Neural cell (in vitro differentiated cells): ENCODE data around the gene SP140. TPM values are rescaled to one million over a fixed set of nuclear protein-coding genes. Genes with fewer than 3 reads are reported as not detected.

ENCODE experiments used
- H2AFZ ChIP-seq: fragments of 200-600, 300-800 bp; sonication (generic), shearing (Covaris generic); 2 replicates; pipeline ENCODE4 v1.6.0; 2014; ENCODE audit warnings: low read depth, mild to moderate bottlenecking, antibody characterized with exemption, low read length, moderate library complexity
- H3F3A ChIP-seq: fragments of 200-600 bp; shearing (Covaris generic); 2 replicates; pipeline ENCODE4 v1.6.1; 2016; ENCODE audit warnings: mild to moderate bottlenecking, moderate library complexity, mixed read lengths, antibody characterized with exemption, low read length; ENCODE audit not compliant: insufficient read depth, poor library complexity, severe bottlenecking
- H3K27ac ChIP-seq: fragments of 200-600, 300-800 bp; sonication (generic), shearing (Covaris generic); 2 replicates; pipeline ENCODE4 v1.5.1; 2014; ENCODE audit warnings: mild to moderate bottlenecking, low read length, moderate library complexity
- H3K27me3 ChIP-seq: fragments of 300-800, 200-600 bp; sonication (generic), shearing (Covaris generic); 2 replicates; pipeline ENCODE4 v1.6.0; 2014; ENCODE audit warnings: mild to moderate bottlenecking, low read depth, low read length, moderate library complexity; ENCODE audit not compliant: insufficient read depth
- H3K36me3 ChIP-seq: fragments of 300-800, 200-600 bp; sonication (generic), shearing (Covaris generic); 2 replicates; pipeline ENCODE4 v1.5.1; 2014; ENCODE audit warnings: mild to moderate bottlenecking, antibody characterized with exemption, low read length, moderate library complexity; ENCODE audit not compliant: insufficient read depth
- H3K4me2 ChIP-seq: fragments of 300-800, 200-600 bp; sonication (generic), shearing (Covaris generic); 2 replicates; pipeline ENCODE4 v1.6.0; 2014; ENCODE audit warnings: mild to moderate bottlenecking, low read length
- H3K4me3 ChIP-seq: fragments of 300-800, 200-600 bp; sonication (generic), shearing (Covaris generic); 2 replicates; pipeline ENCODE4 v1.5.1; 2014; ENCODE audit warnings: mild to moderate bottlenecking, low read length, moderate library complexity
- H3K79me2 ChIP-seq: fragments of 200-600 bp; shearing (Covaris generic); replicated peaks from 2 replicates; pipeline ENCODE4 v1.6.0; 2014; ENCODE audit warnings: mild to moderate bottlenecking, low read length, moderate library complexity; ENCODE audit not compliant: insufficient read depth
- H3K9ac ChIP-seq: fragments of 300-800, 200-600 bp; sonication (generic), shearing (Covaris generic); 2 replicates; pipeline ENCODE4 v1.6.1; 2016; ENCODE audit warnings: mild to moderate bottlenecking, low read length, mixed read lengths
- H3K9me2 ChIP-seq: fragments of 200-600 bp; shearing (Covaris generic); 2 replicates; pipeline ENCODE4 v1.6.1; 2016; ENCODE audit warnings: mild to moderate bottlenecking, low read length, mixed read lengths; ENCODE audit not compliant: insufficient read depth
- H3K9me3 ChIP-seq: fragments of 200-600, 300-800 bp; sonication (generic), shearing (Covaris generic); 2 replicates; pipeline ENCODE4 v1.6.1; 2016; ENCODE audit warnings: mild to moderate bottlenecking, mixed run types, low read length, moderate library complexity, mixed read lengths
- H4K20me1 ChIP-seq: fragments of 200-600 bp; shearing (Covaris generic); 2 replicates; pipeline ENCODE4 v1.6.1; 2016; ENCODE audit warnings: mild to moderate bottlenecking, mixed run types; ENCODE audit not compliant: insufficient read depth
- EP300 ChIP-seq: fragments of 450-650 bp; conservative IDR thresholded peaks from 2 replicates; pipeline ENCODE4 v1.6.1; 2014; ENCODE audit warnings: antibody characterized with exemption, mild to moderate bottlenecking, moderate library complexity; ENCODE audit not compliant: poor library complexity, severe bottlenecking
- EZH2 ChIP-seq: fragments of 200-600, 300-800 bp; shearing (Covaris generic), sonication (generic); IDR thresholded peaks from 2 replicates; pipeline ENCODE4 v1.6.1; 2014; ENCODE audit warnings: antibody characterized with exemption, low read length, borderline replicate concordance, mild to moderate bottlenecking; ENCODE audit not compliant: insufficient read depth, poor library complexity, severe bottlenecking
- MXI1 ChIP-seq: fragments of 450-650 bp; conservative IDR thresholded peaks from 2 replicates; pipeline ENCODE4 v1.6.1; 2014; ENCODE audit warnings: antibody characterized with exemption, mild to moderate bottlenecking; ENCODE audit not compliant: poor library complexity, severe bottlenecking
- POLR2AphosphoS5 ChIP-seq: IDR thresholded peaks from 2 replicates; pipeline ENCODE4 v1.6.1; 2012
- RAD21 ChIP-seq: fragments of 450-650 bp; conservative IDR thresholded peaks from 2 replicates; pipeline ENCODE4 v1.6.1; 2014; ENCODE audit warnings: antibody characterized with exemption, mild to moderate bottlenecking, moderate library complexity
- SMC3 ChIP-seq: fragments of 450-650 bp; conservative IDR thresholded peaks from 2 replicates; pipeline ENCODE4 v1.6.1; 2014; ENCODE audit warnings: antibody characterized with exemption, mild to moderate bottlenecking, moderate library complexity; ENCODE audit not compliant: poor library complexity
- TAF1 ChIP-seq: IDR thresholded peaks from 2 replicates; pipeline ENCODE4 v1.6.1; 2012; ENCODE audit warnings: low read depth
- polyA plus RNA-seq: library from polyadenylated mRNA; depleted of rRNA; stranded (reverse); fragments of >200 nt; gene quantifications from 2 replicates; pipeline ENCODE4 v1.2.3, GENCODE V29; 2014
- TF ChIP-seq, protein P1 (sequence below): IDR thresholded peaks from 2 replicates; pipeline ENCODE4 v1.6.1; 2012; ENCODE audit warnings: borderline replicate concordance
- TF ChIP-seq, protein P2 (sequence below): fragments of 450-650 bp; IDR thresholded peaks from 2 replicates; pipeline ENCODE4 v1.5.1; 2014; ENCODE audit warnings: antibody characterized with exemption, mild to moderate bottlenecking, moderate library complexity; ENCODE audit not compliant: poor library complexity, severe bottlenecking

The SP140 gene
- polyA plus RNA-seq, 1 donor from 2014 or later = 0.74 TPM

DNA sequence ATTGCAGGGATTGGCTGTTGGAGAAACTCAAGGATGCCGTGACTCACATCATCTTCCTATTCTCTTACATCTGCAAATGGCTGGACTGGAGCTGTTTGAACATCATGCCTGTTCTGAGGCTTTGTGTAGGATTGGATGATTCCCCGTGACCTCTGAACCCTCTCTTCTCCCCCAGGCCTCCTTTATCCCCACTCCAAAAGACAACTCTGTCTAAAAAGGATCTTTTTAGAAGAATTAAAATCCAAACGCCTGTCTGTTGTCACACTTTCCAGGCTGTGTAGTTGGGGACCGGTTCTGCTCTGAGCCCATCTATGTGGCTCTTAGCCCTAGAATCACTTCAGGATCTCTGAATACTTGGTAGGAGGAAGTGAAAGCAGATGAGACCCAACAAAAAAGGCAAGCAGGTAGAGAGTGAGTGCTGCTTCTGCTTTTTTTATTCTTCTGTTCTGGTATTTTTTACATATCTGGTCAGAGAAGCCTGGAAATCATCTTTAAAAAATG, 565 bp downstream of the SP140 start:
- H3K79me2 ChIP-seq = no peaks in the 10 kb centered on the region
- H3K27me3 ChIP-seq = no peaks in the 10 kb centered on the region
- no peaks in the 10 kb centered on the region for H3K36me3 ChIP-seq
- H3K9ac ChIP-seq = no peak overlapping the region
- H3K9me2 ChIP-seq = no peaks in the 10 kb centered on the region
- peaks cover 8% of the 10 kb centered on the region for H3K9me3 ChIP-seq
- H3K27ac ChIP-seq = no peak overlapping the region
- H2AFZ ChIP-seq = no peak overlapping the region
- TF ChIP-seq MXI1 (no peak), EP300 (no peak), SMC3 (no peak), RAD21 (no peak)
- no peak overlapping the region for H3K4me3 ChIP-seq
- no peaks in the 10 kb centered on the region for H4K20me1 ChIP-seq
- H3F3A ChIP-seq = no peaks in the 10 kb centered on the region
- H3K4me2 ChIP-seq = no peak overlapping the region

DNA sequence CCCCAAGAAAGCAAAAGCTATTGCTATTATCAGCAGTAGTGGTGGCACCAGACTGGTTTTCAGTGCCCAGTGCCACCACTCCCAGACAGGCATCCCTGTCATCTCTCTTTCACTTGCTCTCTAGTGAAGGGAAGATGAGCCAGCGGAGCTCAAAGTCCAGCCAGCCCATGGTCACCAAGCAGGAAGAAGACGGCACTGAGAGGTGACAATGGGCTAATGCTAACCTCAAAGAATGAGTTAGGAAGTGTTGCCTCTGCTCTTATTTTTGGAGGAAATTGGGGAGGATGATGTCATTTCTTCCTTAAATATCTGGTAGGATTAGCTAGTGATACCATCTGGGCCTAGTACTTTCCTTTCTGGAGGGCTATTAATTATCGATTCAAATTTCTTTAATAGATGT, 1.7 kb downstream of the SP140 start:
- H3F3A ChIP-seq = no peaks in the 10 kb centered on the region
- H3K4me3 ChIP-seq = no peak overlapping the region
- no peak overlapping the region for H3K27ac ChIP-seq
- H4K20me1 ChIP-seq = no peaks in the 10 kb centered on the region
- no peak overlapping the region for H3K4me2 ChIP-seq
- TF ChIP-seq SMC3 (no peak), EP300 (no peak), EZH2 (no peak)
- TF ChIP-seq, protein P1, sequence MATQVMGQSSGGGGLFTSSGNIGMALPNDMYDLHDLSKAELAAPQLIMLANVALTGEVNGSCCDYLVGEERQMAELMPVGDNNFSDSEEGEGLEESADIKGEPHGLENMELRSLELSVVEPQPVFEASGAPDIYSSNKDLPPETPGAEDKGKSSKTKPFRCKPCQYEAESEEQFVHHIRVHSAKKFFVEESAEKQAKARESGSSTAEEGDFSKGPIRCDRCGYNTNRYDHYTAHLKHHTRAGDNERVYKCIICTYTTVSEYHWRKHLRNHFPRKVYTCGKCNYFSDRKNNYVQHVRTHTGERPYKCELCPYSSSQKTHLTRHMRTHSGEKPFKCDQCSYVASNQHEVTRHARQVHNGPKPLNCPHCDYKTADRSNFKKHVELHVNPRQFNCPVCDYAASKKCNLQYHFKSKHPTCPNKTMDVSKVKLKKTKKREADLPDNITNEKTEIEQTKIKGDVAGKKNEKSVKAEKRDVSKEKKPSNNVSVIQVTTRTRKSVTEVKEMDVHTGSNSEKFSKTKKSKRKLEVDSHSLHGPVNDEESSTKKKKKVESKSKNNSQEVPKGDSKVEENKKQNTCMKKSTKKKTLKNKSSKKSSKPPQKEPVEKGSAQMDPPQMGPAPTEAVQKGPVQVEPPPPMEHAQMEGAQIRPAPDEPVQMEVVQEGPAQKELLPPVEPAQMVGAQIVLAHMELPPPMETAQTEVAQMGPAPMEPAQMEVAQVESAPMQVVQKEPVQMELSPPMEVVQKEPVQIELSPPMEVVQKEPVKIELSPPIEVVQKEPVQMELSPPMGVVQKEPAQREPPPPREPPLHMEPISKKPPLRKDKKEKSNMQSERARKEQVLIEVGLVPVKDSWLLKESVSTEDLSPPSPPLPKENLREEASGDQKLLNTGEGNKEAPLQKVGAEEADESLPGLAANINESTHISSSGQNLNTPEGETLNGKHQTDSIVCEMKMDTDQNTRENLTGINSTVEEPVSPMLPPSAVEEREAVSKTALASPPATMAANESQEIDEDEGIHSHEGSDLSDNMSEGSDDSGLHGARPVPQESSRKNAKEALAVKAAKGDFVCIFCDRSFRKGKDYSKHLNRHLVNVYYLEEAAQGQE = no peak
- no peaks in the 10 kb centered on the region for H3K9me2 ChIP-seq
- no peaks in the 10 kb centered on the region for H3K79me2 ChIP-seq
- no peaks in the 10 kb centered on the region for H3K36me3 ChIP-seq
- H2AFZ ChIP-seq = no peak overlapping the region
- no peaks in the 10 kb centered on the region for H3K27me3 ChIP-seq
- peaks cover 8% of the 10 kb centered on the region for H3K9me3 ChIP-seq
- H3K9ac ChIP-seq = no peak overlapping the region

DNA sequence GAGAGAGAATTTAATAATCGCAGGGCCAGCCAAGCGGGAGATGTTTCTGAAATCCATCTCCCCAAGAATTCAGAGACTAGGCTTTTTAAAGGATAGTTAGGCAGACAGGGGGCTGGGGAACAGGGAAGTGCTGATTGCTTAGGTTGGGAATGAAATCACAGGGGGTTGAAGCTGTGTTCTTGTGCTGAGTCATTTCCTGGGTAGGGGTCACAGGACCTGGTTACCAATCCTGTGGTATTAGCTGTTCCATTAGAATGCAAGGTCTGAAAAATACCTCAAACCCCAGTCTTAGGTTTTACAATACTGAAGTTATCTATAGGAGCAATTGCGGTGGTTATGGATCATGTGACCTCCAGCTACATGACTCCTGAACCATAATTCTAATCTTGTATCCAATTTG, 4.6 kb downstream of the SP140 start:
- no peaks in the 10 kb centered on the region for H3K36me3 ChIP-seq
- H3K27ac ChIP-seq = no peak overlapping the region
- H3K79me2 ChIP-seq = no peaks in the 10 kb centered on the region
- TF ChIP-seq MXI1 = no peak
- no peak for TF ChIP-seq EZH2
- TF ChIP-seq SMC3 = no peak
- TF ChIP-seq TAF1 = no peak
- TF ChIP-seq, protein P2, sequence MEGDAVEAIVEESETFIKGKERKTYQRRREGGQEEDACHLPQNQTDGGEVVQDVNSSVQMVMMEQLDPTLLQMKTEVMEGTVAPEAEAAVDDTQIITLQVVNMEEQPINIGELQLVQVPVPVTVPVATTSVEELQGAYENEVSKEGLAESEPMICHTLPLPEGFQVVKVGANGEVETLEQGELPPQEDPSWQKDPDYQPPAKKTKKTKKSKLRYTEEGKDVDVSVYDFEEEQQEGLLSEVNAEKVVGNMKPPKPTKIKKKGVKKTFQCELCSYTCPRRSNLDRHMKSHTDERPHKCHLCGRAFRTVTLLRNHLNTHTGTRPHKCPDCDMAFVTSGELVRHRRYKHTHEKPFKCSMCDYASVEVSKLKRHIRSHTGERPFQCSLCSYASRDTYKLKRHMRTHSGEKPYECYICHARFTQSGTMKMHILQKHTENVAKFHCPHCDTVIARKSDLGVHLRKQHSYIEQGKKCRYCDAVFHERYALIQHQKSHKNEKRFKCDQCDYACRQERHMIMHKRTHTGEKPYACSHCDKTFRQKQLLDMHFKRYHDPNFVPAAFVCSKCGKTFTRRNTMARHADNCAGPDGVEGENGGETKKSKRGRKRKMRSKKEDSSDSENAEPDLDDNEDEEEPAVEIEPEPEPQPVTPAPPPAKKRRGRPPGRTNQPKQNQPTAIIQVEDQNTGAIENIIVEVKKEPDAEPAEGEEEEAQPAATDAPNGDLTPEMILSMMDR = no peak
- no peak for TF ChIP-seq RAD21
- TF ChIP-seq, protein P1 = no peak
- no peak for TF ChIP-seq EP300
- TF ChIP-seq POLR2AphosphoS5 = no peak
- no peaks in the 10 kb centered on the region for H3F3A ChIP-seq
- H2AFZ ChIP-seq = no peak overlapping the region
- peaks cover 8% of the 10 kb centered on the region for H3K9me3 ChIP-seq
- H3K9ac ChIP-seq = no peak overlapping the region
- no peak overlapping the region for H3K4me2 ChIP-seq
- H3K27me3 ChIP-seq = no peaks in the 10 kb centered on the region
- no peaks in the 10 kb centered on the region for H3K9me2 ChIP-seq
- no peak overlapping the region for H3K4me3 ChIP-seq
- H4K20me1 ChIP-seq = no peaks in the 10 kb centered on the region
